Stimulated activated naive B cell treated with anti-CD40 and anti-IgM and Interleukin-4, amounts not matched to agents 10 μg/mL and 1 μg/mL and 100 μg/mL, for 72 hours (primary cell): ENCODE results near the gene PDXK.

Source experiments
- ATAC-seq, 2 donors: fragments of 150-1000 bp; cut with Tn5 transposase; replicated peaks; 2 replicates each; pipeline ENCODE4 v1.10.0; 2021; ENCODE audit warnings: moderate library complexity in 1 of 2
- DNase-seq: peaks from one replicate; pipeline ENCODE4 v3.0.0; 2021
- H3K27ac Mint-ChIP-seq: one replicate; pipeline ENCODE4 v1.8.0; 2022; ENCODE audit warnings: mild to moderate bottlenecking, mixed read lengths
- H3K27me3 Mint-ChIP-seq, 2 donors: one replicate each; pipeline ENCODE4 v1.8.0; 2022; ENCODE audit warnings: mixed read lengths in 2 of 2
- H3K36me3 Mint-ChIP-seq, 2 donors: one replicate each; pipeline ENCODE4 v1.8.0; 2022; ENCODE audit warnings: mixed read lengths in 2 of 2, mild to moderate bottlenecking in 1 of 2
- H3K4me1 Mint-ChIP-seq, 2 donors: one replicate each; pipeline ENCODE4 v1.8.0; 2022; ENCODE audit warnings: mixed read lengths in 2 of 2, mild to moderate bottlenecking in 1 of 2
- H3K4me3 Mint-ChIP-seq, 2 donors: one replicate each; pipeline ENCODE4 v1.8.0; 2022; ENCODE audit warnings: mild to moderate bottlenecking in 2 of 2, mixed read lengths in 2 of 2, moderate library complexity in 1 of 2
- H3K9me3 Mint-ChIP-seq, 2 donors: one replicate each; pipeline ENCODE4 v1.8.0; 2022; ENCODE audit warnings: mixed read lengths in 2 of 2, mild to moderate bottlenecking in 1 of 2

Gene PDXK

GRCh38 chr21:43726686-43727518 lies 8.0 kb downstream of the PDXK start:
- Mint-ChIP-seq H3K4me3 (peak overlapping the region; percentile 50 to 70), H3K9me3 (peaks cover 0 to 3% of the 10 kb centered on the region in 2 donors), H3K27me3 (no peaks in the 10 kb centered on the region), H3K36me3 (peaks cover 10 to 40% of the 10 kb centered on the region in 2 donors), H3K27ac (peak overlapping the region; percentile 85), H3K4me1 (peaks cover 59 to 82% of the 10 kb centered on the region in 2 donors)
- no peak for ATAC-seq
- no peak for DNase-seq

GRCh38 chr21:43727519-43728153 lies 8.7 kb downstream of the PDXK start:
- H3K36me3 Mint-ChIP-seq = peaks cover 10 to 38% of the 10 kb centered on the region in 2 donors
- ATAC-seq = no peak
- H3K4me3 Mint-ChIP-seq = peak overlapping the region; percentile 90
- peaks cover 0 to 3% of the 10 kb centered on the region in 2 donors for H3K9me3 Mint-ChIP-seq
- peaks cover 54 to 75% of the 10 kb centered on the region in 2 donors for H3K4me1 Mint-ChIP-seq
- no peak for DNase-seq
- H3K27me3 Mint-ChIP-seq = no peaks in the 10 kb centered on the region
- H3K27ac Mint-ChIP-seq = peak overlapping the region; percentile 95

- H3K4me3 Mint-ChIP-seq = peak overlapping the region; percentile 90
- H3K4me1 Mint-ChIP-seq = peaks cover 53 to 70% of the 10 kb centered on the region in 2 donors
- H3K9me3 Mint-ChIP-seq = peaks cover 0 to 3% of the 10 kb centered on the region in 2 donors
- peaks cover 10 to 36% of the 10 kb centered on the region in 2 donors for H3K36me3 Mint-ChIP-seq
- DNase-seq = no peak
- ATAC-seq = peak; percentile 20 to 31
- no peaks in the 10 kb centered on the region for H3K27me3 Mint-ChIP-seq
- H3K27ac Mint-ChIP-seq = peak overlapping the region; percentile 95
Observed at GRCh38 chr21:43728154-43728466, 9.2 kb downstream of the PDXK start.

GRCh38 chr21:43728467-43729390 lies 9.8 kb downstream of the PDXK start:
- ATAC-seq = peak; percentile 84 to 85
- peaks cover 0 to 3% of the 10 kb centered on the region in 2 donors for H3K9me3 Mint-ChIP-seq
- peak overlapping the region; percentile 90 for H3K4me3 Mint-ChIP-seq
- peak overlapping the region; percentile 95 for H3K27ac Mint-ChIP-seq
- H3K4me1 Mint-ChIP-seq = peaks cover 54 to 69% of the 10 kb centered on the region in 2 donors
- no peaks in the 10 kb centered on the region for H3K27me3 Mint-ChIP-seq
- DNase-seq = peak; percentile 87
- H3K36me3 Mint-ChIP-seq = peaks cover 10 to 38% of the 10 kb centered on the region in 2 donors

GRCh38 chr21:43731476-43731875 lies 12.5 kb downstream of the PDXK start:
- Mint-ChIP-seq H3K27me3 (no peaks in the 10 kb centered on the region), H3K4me1 (peaks cover 41 to 56% of the 10 kb centered on the region in 2 donors), H3K9me3 (peaks cover 0 to 3% of the 10 kb centered on the region in 2 donors), H3K4me3 (no peak overlapping the region), H3K36me3 (peaks cover 15 to 39% of the 10 kb centered on the region in 2 donors), H3K27ac (peak overlapping the region; percentile 84)
- DNase-seq (no peak), ATAC-seq (no peak)

GRCh38 chr21:43731891-43732711 lies 13.2 kb downstream of the PDXK start:
- Mint-ChIP-seq H3K27me3 (no peaks in the 10 kb centered on the region), H3K4me3 (no peak overlapping the region), H3K27ac (no peak overlapping the region), H3K4me1 (peaks cover 34 to 51% of the 10 kb centered on the region in 2 donors), H3K9me3 (no peaks in the 10 kb centered on the region), H3K36me3 (peaks cover 18 to 38% of the 10 kb centered on the region in 2 donors)
- ATAC-seq = no peak
- no peak for DNase-seq

- H3K27me3 Mint-ChIP-seq = no peaks in the 10 kb centered on the region
- no peak overlapping the region for H3K4me3 Mint-ChIP-seq
- DNase-seq (no peak), ATAC-seq (no peak)
- peaks cover 18 to 37% of the 10 kb centered on the region in 2 donors for H3K36me3 Mint-ChIP-seq
- no peaks in the 10 kb centered on the region for H3K9me3 Mint-ChIP-seq
- peaks cover 26 to 46% of the 10 kb centered on the region in 2 donors for H3K4me1 Mint-ChIP-seq
- H3K27ac Mint-ChIP-seq = no peak overlapping the region
Observed at GRCh38 chr21:43733060-43733459, 14.1 kb downstream of the PDXK start.

GRCh38 chr21:43733529-43734071 lies 14.7 kb downstream of the PDXK start:
- H3K4me3 Mint-ChIP-seq = no peak overlapping the region
- ATAC-seq (no peak), DNase-seq (no peak)
- peaks cover 18 to 38% of the 10 kb centered on the region in 2 donors for H3K36me3 Mint-ChIP-seq
- no peaks in the 10 kb centered on the region for H3K27me3 Mint-ChIP-seq
- H3K4me1 Mint-ChIP-seq = peaks cover 20 to 42% of the 10 kb centered on the region in 2 donors
- H3K27ac Mint-ChIP-seq = peak overlapping the region; percentile 14
- H3K9me3 Mint-ChIP-seq = no peaks in the 10 kb centered on the region

- H3K36me3 Mint-ChIP-seq = peaks cover 20 to 38% of the 10 kb centered on the region in 2 donors
- no peak overlapping the region for H3K4me3 Mint-ChIP-seq
- DNase-seq = no peak
- H3K9me3 Mint-ChIP-seq = peaks cover 0 to 1% of the 10 kb centered on the region in 2 donors
- H3K27ac Mint-ChIP-seq = peak overlapping the region; percentile 14
- peaks cover 16 to 40% of the 10 kb centered on the region in 2 donors for H3K4me1 Mint-ChIP-seq
- ATAC-seq = no peak
- H3K27me3 Mint-ChIP-seq = no peaks in the 10 kb centered on the region
Observed at GRCh38 chr21:43734131-43734927, 15.4 kb downstream of the PDXK start.

- Mint-ChIP-seq H3K36me3 (peaks cover 23 to 41% of the 10 kb centered on the region in 2 donors), H3K4me1 (peaks cover 17 to 38% of the 10 kb centered on the region in 2 donors), H3K9me3 (peaks cover 0 to 1% of the 10 kb centered on the region in 2 donors), H3K27me3 (no peaks in the 10 kb centered on the region), H3K4me3 (no peak overlapping the region), H3K27ac (no peak overlapping the region)
- DNase-seq (no peak), ATAC-seq (no peak)
Observed at GRCh38 chr21:43734928-43735229, 15.9 kb downstream of the PDXK start.

GRCh38 chr21:43735236-43736091 lies 16.5 kb downstream of the PDXK start:
- DNase-seq (no peak), ATAC-seq (no peak)
- Mint-ChIP-seq H3K36me3 (peaks cover 23 to 42% of the 10 kb centered on the region in 2 donors), H3K27ac (no peak overlapping the region), H3K4me3 (no peak overlapping the region), H3K4me1 (peaks cover 17 to 44% of the 10 kb centered on the region in 2 donors), H3K27me3 (no peaks in the 10 kb centered on the region), H3K9me3 (peaks cover 0 to 1% of the 10 kb centered on the region in 2 donors)
